NCI-H748 treated with DMSO at 0.1 percent for 48 hours (cell line): ENCODE data around the gene VEGFA.

Experiments
- DNase-seq: peaks from one replicate; lab custom pipeline; 2025; lab: John Stamatoyannopoulos, UW

Gene VEGFA

DNA sequence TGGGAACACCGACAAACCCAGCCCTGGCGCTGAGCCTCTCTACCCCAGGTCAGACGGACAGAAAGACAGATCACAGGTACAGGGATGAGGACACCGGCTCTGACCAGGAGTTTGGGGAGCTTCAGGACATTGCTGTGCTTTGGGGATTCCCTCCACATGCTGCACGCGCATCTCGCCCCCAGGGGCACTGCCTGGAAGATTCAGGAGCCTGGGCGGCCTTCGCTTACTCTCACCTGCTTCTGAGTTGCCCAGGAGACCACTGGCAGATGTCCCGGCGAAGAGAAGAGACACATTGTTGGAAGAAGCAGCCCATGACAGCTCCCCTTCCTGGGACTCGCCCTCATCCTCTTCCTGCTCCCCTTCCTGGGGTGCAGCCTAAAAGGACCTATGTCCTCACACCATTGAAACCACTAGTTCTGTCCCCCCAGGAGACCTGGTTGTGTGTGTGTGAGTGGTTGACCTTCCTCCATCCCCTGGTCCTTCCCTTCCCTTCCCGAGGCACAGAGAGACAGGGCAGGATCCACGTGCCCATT lies 15.3 kb downstream of the VEGFA start:
- no peak for DNase-seq

DNA sequence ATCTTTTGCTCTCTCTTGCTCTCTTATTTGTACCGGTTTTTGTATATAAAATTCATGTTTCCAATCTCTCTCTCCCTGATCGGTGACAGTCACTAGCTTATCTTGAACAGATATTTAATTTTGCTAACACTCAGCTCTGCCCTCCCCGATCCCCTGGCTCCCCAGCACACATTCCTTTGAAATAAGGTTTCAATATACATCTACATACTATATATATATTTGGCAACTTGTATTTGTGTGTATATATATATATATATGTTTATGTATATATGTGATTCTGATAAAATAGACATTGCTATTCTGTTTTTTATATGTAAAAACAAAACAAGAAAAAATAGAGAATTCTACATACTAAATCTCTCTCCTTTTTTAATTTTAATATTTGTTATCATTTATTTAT lies 15.9 kb downstream of the VEGFA start:
- DNase-seq, result no peak

DNA sequence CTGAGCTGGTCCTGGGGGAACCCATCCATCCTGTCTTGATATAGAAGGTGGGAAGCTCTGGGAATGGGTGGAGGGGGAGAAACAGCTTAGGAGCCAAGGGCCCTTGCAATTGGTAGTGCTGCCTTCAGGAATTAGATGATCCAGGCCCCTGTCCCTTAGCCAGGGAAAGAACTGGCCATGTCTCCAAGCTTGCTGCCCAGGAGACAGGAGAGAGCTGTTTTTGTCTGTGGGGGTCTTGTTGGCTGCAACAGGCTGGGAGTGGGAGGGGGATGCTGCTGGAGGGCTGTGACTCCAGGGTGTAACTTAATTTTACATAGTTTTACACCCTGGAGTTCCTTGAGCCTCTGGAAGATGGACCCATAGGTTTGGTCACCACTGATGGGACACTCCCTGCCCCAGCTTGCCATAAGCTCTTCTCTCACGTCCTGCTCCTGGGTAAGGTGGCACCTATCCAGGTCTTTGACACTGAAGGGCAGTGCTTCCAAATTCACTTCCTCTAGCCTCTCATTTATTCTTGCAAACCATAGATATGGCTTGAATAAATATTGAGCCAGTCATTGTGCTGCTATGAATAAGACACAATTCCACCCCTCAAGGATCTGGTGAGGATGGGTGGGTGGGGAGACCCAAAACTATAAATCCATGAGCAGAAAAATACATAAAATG lies 16.8 kb downstream of the VEGFA start:
- no peak for DNase-seq

DNA sequence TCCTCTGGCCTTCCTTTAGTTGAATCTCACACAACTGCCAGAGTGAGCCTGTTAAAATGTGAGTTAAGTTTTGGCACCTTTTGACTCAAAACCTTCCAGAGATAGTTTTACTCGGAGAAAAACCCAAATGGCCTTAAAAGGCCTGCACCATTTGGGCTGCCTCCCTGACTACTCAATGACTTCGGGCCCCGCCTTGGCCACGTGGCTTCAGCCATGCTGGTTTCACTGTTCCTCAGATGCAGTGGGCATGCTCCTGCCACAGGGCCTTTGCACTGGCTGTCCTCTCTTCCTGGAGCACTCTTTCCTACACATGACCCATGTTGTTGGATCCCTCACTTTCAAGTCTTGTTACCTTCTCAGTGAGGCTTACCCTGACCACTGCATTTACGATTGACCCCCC lies 18.3 kb downstream of the VEGFA start:
- no peak for DNase-seq

DNA sequence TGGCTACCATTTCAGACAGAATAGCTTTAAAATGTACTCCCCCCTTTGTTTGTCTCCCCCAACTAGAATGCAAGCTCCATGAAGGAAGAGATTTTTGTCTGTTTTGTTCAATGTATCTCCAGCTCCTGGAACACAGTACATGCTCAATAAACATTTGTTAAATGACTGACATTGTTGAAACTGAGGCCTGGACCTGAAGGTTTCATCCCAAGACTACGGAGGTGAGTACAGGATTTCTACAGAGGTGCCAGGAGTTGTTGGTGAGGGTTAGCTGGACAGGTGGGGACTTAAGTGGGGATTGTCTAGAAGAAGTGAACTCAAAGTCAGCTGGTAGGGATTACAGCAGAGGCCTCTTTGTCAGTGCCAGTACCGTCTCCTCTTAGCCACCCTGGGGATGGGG lies 19.4 kb downstream of the VEGFA start:
- no peak for DNase-seq

DNA sequence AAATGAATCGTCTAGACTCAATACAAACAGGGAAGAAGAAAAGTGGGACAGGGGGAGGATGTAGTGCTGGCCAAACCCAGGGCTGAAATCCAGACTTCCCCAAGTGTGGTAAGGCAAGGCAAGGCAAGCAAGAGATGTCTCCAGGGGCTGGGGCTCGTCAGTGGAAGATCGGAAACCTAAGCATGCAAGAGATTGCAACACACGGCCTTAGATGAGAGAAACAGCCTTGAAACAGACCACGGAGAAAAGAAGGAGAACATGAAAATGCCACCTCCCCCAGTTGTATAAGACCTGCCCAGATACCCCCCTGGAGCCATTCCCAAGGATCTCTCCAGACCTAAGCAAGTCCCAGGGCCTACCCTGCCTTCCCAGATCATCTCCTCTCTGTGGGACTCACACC lies 20.0 kb downstream of the VEGFA start:
- no peak for DNase-seq

DNA sequence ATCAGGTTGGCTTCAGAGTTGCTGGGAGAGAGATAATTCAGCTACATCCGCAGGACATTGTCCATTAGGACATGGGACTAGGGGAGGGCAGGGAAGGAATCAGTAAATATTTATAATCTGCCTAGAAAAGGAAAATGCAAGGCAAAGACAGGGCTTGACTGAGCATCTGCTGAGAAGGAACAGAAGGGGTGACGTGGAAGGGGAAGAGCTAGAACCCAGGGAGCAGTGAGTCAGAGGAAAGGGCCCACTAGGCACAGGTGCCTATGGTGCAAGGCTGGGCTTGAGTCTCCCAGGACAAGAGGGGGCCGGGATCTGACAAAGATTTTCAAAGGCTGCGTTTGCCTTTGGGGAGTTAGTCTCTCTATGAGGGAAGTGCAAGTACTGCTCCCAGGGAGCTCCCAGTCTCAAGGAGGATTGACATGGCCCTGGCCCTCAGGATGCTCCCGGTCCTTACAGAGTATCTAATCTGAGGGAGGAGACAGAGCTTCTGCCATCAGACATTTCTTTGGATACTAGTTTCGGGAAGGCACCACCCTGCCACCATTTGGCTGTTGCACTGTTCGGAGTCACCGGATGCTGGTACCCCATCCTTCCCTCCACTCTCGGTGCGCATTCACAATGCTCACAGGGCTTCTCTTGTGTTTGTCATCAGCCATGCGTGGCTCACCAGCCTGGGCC lies 21.9 kb downstream of the VEGFA start:
- DNase-seq, result no peak

DNA sequence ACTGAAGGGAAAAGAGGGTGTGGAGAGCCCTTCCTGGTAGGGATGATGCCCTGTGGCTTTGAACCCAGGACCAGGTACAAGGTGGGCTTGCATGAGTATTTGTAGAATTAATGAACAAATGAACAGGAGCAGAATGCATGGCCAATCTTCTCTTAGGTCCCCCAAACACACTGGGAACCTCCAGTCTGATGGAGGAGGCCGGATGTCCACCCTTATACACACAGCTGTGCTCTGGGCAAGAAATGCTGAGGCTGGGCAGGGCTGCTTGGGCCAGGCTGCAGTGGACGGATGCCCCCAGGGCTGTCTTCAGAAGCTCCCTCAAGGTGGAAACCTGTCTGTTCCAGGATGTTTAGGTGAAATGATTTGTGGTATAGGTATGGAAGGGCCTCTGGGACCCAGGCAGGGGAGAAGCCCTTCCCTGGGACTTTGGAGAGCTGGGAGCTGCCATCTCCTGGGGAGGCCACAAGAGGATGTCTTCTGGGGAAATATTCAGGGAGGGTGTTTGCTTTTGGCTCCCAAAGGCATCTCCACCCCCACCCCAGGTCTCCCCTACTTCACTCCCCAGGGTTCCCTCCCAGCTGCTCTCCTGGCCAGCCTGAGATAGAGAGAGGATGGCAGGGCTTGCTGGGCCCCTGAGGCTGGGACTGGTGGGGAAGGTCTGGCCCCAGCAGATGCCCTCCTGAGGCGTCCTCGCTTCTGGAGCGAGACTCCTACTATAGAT lies 23.3 kb downstream of the VEGFA start:
- DNase-seq, result no peak

DNA sequence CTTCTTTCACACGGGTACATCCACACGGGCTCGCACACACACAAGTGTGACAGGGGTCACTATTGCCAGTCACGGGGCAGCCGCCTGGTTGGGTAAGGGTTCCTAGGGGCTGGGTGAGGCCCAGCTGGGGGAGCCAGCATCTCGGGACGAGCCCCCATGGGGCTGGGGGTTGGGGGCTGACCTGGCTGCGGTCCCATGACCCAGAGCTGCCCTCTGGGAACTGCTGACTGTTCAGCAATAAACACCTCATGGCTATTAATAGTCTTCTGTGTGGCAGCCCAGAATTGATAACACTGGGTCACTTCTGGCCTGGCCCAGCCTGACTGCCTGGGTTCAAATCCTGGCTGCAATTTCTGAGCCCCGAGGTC lies 23.8 kb downstream of the VEGFA start:
- DNase-seq, result no peak

DNA sequence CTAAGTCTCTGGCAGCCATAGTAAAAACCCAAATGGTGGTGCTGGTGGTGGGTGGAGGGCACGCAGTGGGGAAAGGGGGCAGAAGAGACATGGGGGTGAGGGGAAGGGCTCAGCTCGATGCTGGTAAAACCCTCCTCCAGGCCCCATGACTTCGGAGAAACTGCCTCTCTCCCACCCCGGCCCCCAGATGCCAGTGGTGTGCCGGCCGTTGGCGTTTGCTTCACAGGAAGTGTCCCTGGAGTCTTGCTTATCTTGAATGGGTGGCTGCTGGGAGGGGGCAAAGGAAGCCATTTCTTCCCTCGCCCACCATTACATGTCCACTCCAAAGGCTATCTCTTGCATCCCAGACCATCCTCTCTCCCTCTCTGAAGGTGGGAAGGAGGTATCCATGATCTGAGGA lies 25.4 kb downstream of the VEGFA start:
- no peak for DNase-seq

DNA sequence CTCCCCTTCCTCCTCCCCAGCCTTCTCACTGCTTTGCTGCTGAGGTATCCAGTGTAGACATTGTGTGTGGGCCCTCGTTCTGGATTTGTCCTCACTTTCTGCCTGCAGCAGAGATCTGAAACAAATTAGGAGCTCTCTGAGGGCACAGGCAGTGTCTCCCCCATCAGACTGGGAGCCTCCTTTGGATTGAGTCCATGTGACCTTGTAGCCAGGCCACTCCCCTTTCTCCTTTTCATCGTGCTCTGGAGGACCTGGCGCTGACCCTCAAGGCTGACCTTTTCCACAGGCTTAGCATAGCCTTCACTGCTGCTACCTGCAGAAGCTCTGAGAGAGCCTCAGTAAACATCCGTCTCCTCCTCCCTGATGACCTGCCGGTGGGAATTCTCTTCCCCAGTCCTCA lies 26.2 kb downstream of the VEGFA start:
- DNase-seq, result no peak

DNA sequence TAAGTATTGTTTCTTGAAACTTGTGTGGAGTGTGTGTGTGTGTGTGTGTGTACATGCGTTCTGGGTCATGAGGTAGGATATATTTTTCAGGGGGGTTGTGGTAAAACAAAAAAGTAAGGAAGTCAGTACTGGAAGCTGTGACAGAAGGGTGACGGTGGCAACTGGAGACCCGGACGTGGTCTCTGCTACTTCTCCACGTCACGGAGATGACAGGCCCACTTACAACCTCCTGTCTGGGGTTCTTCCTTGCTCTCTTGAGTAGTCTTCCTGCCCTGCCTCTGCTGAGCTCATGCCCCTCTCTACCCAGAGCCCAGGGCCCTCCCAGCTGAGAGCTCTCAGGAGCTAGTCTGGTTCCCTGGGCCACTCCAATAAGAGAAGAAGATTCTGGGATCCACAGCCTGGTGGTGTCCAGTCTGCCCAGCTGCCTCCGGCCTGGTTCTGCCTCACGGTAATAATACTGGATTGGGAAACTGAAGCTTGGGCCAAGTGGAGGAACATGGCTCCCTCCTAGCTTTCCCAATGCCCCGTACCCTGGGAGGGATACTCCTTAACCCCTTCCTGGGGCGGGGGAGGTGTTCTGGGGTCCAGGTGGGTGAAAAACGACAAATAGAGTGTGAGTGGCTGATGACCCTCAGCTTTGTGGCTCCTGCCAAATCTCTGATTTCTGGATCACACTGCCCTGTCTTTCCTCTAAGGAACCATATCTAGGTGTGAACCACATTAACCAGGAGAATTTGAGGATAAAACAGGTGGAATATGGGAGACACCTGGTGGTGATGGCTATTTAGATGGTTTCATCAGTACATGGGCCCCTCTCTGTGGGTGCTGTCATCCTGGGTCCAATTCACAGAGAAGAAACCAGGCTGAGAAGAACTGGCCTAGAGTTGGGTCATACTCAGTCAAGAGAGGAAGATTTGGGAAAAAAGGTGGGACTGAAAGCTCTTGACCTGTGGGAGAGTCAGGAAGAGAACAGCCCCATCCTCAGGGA lies 27.2 kb downstream of the VEGFA start:
- no peak for DNase-seq

DNA sequence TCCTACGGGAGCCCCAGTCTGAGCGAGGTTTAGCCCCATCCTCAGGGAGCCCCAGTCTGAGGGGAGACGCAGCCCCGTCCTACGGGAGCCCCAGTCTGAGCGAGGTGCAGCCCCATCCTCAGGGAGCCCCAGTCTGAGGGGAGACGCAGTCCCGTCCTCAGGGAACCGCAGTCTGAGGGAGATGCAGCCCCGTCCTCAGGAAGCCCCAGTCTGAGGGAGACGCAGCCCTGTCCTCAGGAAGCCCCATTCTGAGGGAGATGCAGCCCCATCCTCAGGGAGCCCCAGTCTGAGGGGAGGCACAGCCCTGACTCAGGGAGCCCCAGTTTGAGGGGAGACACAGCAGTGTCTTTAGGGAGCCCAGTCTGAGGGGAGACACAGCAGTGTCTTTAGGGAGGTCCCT lies 27.9 kb downstream of the VEGFA start:
- DNase-seq, result no peak

DNA sequence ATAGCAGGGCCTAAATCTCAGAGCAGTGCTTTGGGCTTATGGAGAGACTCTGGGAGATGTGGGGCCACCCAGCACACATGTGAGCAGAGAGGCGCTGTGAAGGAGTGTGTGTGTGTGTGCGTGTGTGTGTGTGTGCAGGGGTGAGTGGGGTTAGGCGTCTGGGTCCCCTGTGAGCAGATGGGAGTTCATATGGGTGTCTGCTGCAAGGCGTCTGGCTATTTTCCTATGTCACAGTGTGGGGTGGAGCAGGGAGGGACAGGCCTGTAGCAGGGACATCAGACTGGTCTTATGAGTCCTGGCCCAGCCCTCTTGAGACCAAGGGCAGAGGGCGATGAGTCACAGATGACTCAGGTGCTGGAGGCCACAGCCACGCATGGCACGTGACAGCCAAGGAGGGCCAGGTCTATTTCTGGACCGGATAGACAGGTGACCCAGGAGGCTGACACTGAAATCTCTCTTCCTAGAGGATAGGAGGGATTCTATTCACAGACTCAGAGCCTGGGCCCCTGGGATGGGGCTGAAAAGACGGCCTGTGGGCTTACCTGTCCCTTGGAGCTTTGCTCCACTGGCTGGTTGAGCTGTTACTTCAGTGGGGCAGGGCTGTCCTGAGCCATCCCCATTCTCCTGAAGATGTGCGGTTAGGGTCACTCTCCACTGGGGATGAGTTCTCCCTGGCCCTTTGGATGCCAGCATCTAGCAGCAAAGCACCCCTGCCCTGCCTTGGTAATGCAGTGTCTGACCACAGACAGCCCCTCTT lies 28.9 kb downstream of the VEGFA start:
- DNase-seq, result no peak

DNA sequence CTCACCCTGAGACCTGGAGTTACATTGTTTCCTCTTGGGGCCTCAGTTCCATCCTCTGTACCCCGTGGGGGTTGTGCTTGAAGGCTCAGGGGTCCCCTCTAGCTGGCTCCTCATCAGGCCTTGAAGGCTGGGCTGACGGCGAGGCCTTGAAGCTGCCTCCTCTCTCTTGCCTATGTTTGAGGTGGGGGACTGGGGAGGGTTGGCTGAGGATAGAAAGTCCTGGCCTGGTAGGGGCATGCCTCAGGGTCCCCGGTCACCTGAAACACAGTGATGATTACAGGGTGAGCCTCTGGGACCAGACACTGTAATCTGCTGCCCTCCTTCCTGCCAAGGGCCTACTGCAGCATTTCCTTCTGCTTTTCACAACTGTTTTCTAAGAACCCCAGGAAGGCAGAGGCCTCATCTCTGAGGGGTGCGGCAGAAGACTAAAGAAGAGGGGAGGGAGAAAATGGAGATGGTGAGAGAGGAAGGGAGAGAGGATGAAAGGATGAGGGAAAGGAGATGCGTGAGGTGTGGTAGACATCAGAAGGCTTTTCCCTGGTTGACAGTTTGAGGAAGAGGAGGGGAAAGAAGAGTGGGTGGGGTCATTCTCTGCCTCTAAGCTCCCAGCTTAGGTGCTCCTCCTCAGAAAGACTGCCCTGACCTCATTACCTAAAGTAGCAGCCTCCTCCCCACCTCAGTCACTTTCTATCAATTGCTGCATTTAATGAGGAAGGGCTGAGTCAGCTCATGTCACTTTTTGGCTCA lies 29.7 kb downstream of the VEGFA start:
- DNase-seq, result no peak

DNA sequence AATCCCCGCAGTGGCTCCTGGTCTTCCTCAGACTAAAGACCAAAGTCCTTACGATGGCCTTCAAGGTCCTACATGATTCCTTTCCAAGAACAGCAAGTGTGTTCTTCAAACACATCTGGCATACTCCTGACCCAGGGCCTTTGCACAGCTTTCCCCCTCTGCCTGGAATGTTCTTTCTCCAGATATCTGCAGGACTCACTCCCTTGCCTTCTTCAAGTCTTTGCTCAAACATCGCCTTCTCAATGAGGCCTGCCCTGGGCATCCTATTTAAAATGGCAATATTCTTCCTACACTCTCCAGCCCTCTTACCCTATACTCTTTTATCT lies 30.2 kb downstream of the VEGFA start:
- no peak for DNase-seq

DNA sequence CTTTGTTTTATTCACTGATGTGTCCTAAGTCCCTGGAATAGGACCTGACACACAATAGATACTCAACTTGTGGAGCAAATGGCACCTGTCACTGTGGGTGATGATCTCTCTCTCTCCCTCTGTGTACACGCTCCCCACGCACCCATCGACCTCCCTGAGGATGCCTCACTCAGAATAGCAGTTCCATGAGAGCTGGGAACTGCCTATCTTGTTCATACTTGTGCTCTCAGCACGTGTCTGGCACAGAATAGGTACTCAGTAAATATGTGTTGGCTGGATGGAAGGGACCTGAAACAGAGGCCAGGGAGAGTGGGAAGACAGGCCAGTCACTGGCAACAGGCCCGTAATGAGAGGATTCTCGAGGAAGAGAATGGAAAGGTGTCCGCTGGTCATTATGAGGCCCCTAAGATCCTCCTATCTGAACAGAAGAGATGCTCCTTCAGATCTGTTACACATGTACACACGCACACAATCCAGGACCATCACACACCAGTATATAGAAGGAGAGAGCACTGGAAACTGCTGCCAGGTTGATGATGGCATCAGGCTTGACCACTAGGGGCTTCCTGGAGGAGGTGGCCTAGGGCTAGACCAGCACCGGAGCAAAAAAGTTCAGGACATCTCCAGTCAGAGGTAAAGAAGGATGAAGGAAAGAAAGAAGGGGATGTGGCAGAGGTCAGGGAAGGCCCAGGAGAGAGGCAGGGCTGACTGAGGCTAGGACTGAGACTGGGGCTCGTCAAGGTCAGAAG lies 30.9 kb downstream of the VEGFA start:
- DNase-seq, result no peak

DNA sequence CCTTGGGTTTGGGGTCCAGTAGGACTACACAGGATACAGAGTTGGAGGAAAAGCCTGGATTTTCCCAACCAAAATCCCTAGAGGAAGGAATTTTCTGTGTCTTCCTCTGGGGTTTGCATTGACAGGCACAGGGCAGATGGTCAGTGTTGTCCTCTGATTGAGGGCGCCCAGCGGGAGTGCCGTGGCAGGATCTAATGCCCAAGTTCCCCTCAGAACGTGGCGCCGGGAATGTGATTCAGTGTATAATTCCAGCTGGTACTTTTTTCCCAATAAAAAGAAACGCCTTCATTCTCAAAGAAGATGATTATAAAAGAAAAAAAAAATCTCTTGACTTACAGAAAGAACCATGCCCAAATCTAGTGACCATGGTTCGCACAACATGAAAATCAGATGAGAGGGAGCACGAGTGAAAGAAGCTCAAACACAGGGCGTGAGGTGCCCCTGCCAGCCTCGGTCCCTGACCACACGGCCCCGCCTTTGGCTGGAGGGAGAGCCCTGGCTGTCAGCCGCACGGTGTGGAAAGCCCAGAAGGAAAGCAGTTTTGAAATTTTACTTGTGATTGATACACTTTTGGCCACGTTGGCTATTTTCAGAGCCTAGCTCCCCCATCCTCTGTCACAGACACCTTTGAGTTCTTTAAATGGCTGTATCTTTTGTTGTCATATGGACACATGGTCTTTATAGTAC lies 31.6 kb downstream of the VEGFA start:
- DNase-seq, result no peak

DNA sequence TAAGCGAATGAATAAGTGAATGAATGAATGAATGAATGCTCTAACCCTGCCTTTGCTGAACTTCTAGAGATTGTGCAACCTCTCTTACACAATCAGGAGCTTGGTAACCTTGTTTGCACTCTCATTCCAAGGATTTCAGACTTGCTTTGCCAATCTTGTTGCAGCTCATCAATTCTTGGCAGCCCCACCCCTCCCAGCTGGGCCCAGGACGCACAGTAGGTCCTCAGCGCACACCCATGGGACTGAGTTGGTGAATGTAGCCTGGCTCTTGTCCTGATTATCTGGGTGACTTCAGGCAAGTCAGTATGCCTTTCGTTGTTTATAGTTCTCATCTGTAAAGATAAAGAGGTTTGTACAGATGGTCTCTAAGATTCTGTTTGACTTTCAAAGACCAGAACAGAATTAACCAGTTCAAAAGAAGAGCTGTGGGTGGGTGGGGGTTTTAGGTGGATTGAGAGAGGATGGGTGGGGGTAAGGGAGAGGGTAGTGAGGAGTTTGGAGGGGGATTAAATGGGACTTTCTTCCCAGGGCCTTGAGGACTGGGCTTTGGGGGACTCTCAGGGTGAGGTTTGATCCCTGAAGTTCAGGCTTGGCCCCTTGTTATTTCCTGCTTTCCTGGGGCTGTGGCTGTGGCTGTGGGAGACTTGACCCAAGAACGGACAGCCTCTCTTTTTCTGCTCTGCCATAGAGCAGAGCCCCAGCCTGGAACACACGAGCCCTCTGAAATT lies 33.2 kb downstream of the VEGFA start:
- DNase-seq, result no peak
